HL-60 (cell line): Measurements from ENCODE around the gene COMMD9.

Experiments
- DNase-seq, 2 experiments: peaks; one replicate each; pipeline ENCODE4 v3.0.0-alpha.2; 2010 to 2020; ENCODE audit warnings: low read depth in 1 of 2, low spot score in 1 of 2
- H3K27ac ChIP-seq: fragments of 250-450 bp; sonication (Bioruptor Pico); replicated peaks from 2 replicates; pipeline ENCODE4 v1.5.1; 2020; ENCODE audit warnings: mild to moderate bottlenecking, moderate library complexity
- H3K27me3 ChIP-seq: fragments of 250-450 bp; sonication (Bioruptor Pico); 2 replicates; pipeline ENCODE4 v1.5.1; 2021; ENCODE audit warnings: mild to moderate bottlenecking, moderate library complexity; ENCODE audit not compliant: insufficient read depth, poor library complexity, severe bottlenecking
- H3K4me3 ChIP-seq: replicated peaks from 2 replicates; pipeline ENCODE4 v1.5.1; 2011; ENCODE audit warnings: mild to moderate bottlenecking, control low read depth, low read length; ENCODE audit not compliant: insufficient read depth
- GABPA ChIP-seq: IDR thresholded peaks from 2 replicates; pipeline ENCODE4 v1.6.1; 2012; ENCODE audit warnings: low read depth
- POLR2AphosphoS5 ChIP-seq: IDR thresholded peaks from 2 replicates; pipeline ENCODE4 v1.6.1; 2012; ENCODE audit warnings: low read depth
- SPI1 ChIP-seq: IDR thresholded peaks from 2 replicates; pipeline ENCODE4 v1.6.1; 2012; ENCODE audit warnings: low read depth, mild to moderate bottlenecking, borderline replicate concordance
- TF ChIP-seq, protein P1 (sequence below): IDR thresholded peaks from 2 replicates; pipeline ENCODE4 v1.6.1; 2012; ENCODE audit warnings: low read depth; ENCODE audit not compliant: insufficient replicate concordance
- TF ChIP-seq, protein P2 (sequence below): IDR thresholded peaks from one replicate; pipeline ENCODE4 v1.5.1; 2011; ENCODE audit warnings: low read length, control low read depth, inconsistent platforms; ENCODE audit not compliant: insufficient read depth

Gene COMMD9

DNA sequence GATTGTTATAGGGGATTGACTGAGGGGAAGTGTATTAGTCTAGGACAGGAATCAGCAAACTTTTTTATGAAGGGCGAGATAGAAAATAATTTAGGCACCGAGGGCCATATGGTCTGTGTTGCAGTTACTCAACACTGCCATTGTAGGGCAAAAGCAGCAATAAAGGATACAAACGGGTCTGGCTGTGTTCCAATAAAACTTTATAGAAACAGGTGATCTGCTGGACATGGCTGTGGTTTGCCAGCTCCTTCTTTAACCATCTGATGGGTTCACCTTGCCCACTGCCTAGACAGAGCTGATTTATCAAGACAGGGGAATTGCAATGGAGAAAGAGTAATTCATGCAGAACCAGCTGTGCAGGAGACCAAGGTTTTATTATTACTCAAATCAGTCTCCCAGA, 26.8 kb upstream of the COMMD9 start:
- Histone ChIP-seq H3K27me3 (peaks cover 4% of the 10 kb centered on the region), H3K27ac (no peak overlapping the region), H3K4me3 (no peak overlapping the region)
- no peak for DNase-seq
- TF ChIP-seq GABPA (no peak), SPI1 (no peak), POLR2AphosphoS5 (no peak)
- TF ChIP-seq, protein P1, sequence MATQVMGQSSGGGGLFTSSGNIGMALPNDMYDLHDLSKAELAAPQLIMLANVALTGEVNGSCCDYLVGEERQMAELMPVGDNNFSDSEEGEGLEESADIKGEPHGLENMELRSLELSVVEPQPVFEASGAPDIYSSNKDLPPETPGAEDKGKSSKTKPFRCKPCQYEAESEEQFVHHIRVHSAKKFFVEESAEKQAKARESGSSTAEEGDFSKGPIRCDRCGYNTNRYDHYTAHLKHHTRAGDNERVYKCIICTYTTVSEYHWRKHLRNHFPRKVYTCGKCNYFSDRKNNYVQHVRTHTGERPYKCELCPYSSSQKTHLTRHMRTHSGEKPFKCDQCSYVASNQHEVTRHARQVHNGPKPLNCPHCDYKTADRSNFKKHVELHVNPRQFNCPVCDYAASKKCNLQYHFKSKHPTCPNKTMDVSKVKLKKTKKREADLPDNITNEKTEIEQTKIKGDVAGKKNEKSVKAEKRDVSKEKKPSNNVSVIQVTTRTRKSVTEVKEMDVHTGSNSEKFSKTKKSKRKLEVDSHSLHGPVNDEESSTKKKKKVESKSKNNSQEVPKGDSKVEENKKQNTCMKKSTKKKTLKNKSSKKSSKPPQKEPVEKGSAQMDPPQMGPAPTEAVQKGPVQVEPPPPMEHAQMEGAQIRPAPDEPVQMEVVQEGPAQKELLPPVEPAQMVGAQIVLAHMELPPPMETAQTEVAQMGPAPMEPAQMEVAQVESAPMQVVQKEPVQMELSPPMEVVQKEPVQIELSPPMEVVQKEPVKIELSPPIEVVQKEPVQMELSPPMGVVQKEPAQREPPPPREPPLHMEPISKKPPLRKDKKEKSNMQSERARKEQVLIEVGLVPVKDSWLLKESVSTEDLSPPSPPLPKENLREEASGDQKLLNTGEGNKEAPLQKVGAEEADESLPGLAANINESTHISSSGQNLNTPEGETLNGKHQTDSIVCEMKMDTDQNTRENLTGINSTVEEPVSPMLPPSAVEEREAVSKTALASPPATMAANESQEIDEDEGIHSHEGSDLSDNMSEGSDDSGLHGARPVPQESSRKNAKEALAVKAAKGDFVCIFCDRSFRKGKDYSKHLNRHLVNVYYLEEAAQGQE = no peak
- TF ChIP-seq, protein P2, sequence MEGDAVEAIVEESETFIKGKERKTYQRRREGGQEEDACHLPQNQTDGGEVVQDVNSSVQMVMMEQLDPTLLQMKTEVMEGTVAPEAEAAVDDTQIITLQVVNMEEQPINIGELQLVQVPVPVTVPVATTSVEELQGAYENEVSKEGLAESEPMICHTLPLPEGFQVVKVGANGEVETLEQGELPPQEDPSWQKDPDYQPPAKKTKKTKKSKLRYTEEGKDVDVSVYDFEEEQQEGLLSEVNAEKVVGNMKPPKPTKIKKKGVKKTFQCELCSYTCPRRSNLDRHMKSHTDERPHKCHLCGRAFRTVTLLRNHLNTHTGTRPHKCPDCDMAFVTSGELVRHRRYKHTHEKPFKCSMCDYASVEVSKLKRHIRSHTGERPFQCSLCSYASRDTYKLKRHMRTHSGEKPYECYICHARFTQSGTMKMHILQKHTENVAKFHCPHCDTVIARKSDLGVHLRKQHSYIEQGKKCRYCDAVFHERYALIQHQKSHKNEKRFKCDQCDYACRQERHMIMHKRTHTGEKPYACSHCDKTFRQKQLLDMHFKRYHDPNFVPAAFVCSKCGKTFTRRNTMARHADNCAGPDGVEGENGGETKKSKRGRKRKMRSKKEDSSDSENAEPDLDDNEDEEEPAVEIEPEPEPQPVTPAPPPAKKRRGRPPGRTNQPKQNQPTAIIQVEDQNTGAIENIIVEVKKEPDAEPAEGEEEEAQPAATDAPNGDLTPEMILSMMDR = no peak

DNA sequence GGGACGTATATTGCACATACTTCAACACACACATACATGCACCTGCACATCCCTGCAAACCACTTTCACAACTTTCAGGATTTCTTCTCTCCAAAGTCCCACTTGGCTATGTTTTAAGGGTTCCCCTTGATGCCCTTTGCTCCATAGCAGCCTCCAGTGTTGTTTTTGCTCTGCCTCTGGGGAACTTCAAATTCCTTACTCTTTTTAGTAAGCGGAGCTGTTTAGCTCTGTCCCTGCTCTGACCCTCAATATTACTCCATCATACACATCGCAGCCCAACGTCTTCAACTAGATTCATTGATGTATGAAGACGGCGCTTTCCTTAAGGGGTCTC, 25.2 kb upstream of the COMMD9 start:
- DNase-seq = no peak
- Histone ChIP-seq H3K4me3 (no peak overlapping the region), H3K27me3 (peaks cover 4% of the 10 kb centered on the region), H3K27ac (no peak overlapping the region)
- no peak for TF ChIP-seq SPI1
- TF ChIP-seq GABPA = no peak
- TF ChIP-seq, protein P1 = no peak
- TF ChIP-seq, protein P2 = no peak
- no peak for TF ChIP-seq POLR2AphosphoS5

DNA sequence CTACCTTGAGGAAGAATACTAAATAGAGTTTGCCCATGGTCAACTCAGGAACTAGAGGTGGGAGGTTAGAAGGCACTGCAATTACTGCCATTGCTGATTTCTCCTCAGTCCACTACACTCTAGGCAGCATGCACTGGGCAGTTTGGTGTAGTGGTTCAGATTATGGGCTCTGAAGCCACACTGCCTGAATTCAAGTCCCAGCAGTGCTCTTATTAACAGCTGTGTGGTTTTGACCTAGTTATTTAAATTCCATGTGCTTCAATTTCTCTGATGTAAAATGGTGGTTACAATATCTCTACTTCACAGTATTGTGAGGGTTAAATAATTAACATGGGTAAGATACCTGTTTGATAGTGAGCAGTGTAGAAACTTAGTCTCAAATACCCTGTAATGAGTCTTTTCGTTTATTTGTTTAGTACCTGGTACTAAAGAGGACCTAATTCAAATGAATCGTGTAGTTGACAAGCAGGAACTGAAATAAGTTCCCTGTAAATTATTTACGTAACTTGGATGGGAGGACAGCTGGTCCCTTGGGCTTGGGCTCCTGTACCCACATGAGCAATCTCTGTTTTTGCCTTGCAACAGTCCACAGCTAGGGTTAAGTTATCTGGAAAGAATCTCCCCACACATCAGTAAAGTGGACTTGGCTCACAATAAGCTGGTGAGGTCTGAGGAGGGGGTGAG, 24.7 kb upstream of the COMMD9 start:
- Histone ChIP-seq H3K4me3 (no peak overlapping the region), H3K27me3 (peaks cover 4% of the 10 kb centered on the region), H3K27ac (no peak overlapping the region)
- TF ChIP-seq, protein P2 = no peak
- TF ChIP-seq SPI1 (no peak), GABPA (no peak), POLR2AphosphoS5 (no peak)
- TF ChIP-seq, protein P1 = no peak
- no peak for DNase-seq
